Measurements from ENCODE around the gene FCHO2.

FCHO2 gene

DNA sequence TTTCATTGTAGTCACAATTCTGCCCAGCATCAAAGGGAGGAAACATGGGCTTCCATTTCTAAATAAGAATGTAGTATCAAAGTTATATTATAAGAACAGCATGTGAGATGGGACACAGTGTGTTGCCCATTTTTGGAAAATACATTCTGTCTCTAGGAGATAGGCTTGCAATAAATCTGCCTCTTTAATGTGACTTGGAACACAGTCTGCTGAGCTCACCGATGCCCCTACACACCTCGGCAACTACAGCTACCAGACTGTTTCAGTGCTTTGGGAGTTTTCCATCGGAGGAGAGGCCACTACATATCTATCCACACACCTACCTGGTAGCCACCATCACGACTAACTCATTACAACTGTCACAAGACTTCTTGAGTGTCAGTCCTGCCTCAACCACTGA lies 18.9 kb upstream of the FCHO2 start:
- Histone ChIP-seq H3K9me3 (ENCODE audit: insufficient read depth, low read length) (no peaks in the 10 kb centered on the region), H3K4me3 (ENCODE audit: insufficient read depth, low read length, poor library complexity, severe bottlenecking) (no peak overlapping the region), H3K79me2 (ENCODE audit: insufficient read depth, low read length) (no peaks in the 10 kb centered on the region), H4K20me1 (ENCODE audit: low read depth, low read length) (no peaks in the 10 kb centered on the region), H3K9ac (ENCODE audit: low read length) (no peak overlapping the region), H3K36me3 (ENCODE audit: low read length) (no peaks in the 10 kb centered on the region), H2AFZ (ENCODE audit: low read depth, low read length, severe bottlenecking) (no peak overlapping the region), H3K9me2 (replicated peaks; ENCODE audit: insufficient read depth, low read length) (no peaks in the 10 kb centered on the region), H3F3A (ENCODE audit: insufficient read depth) (no peaks in the 10 kb centered on the region), H3K27me3 (ENCODE audit: low read length) (no peaks in the 10 kb centered on the region), H3K4me2 (ENCODE audit: low read depth, low read length, poor library complexity, severe bottlenecking) (no peak overlapping the region), H3K27ac (ENCODE audit: low read depth, low read length) (no peak overlapping the region)
- TF ChIP-seq EZH2phosphoT487 (conservative IDR thresholded peaks at IDR 0.05; ENCODE audit: low read length), result no peak
- TF ChIP-seq, protein P1, sequence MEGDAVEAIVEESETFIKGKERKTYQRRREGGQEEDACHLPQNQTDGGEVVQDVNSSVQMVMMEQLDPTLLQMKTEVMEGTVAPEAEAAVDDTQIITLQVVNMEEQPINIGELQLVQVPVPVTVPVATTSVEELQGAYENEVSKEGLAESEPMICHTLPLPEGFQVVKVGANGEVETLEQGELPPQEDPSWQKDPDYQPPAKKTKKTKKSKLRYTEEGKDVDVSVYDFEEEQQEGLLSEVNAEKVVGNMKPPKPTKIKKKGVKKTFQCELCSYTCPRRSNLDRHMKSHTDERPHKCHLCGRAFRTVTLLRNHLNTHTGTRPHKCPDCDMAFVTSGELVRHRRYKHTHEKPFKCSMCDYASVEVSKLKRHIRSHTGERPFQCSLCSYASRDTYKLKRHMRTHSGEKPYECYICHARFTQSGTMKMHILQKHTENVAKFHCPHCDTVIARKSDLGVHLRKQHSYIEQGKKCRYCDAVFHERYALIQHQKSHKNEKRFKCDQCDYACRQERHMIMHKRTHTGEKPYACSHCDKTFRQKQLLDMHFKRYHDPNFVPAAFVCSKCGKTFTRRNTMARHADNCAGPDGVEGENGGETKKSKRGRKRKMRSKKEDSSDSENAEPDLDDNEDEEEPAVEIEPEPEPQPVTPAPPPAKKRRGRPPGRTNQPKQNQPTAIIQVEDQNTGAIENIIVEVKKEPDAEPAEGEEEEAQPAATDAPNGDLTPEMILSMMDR (IDR thresholded peaks at IDR 0.05; ENCODE audit: insufficient read depth, low read length, poor library complexity, severe bottlenecking), result no peak

GRCh38 chr5:72937517-72938061 lies 18.3 kb upstream of the FCHO2 start:
- H2AFZ ChIP-seq (ENCODE audit: low read depth, low read length, severe bottlenecking), result no peak overlapping the region
- H3K9ac ChIP-seq (ENCODE audit: low read length), result no peak overlapping the region
- no peaks in the 10 kb centered on the region for H4K20me1 ChIP-seq (ENCODE audit: low read depth, low read length)
- H3K27me3 ChIP-seq (ENCODE audit: low read length), result no peaks in the 10 kb centered on the region
- no peaks in the 10 kb centered on the region for H3K9me2 ChIP-seq (replicated peaks; ENCODE audit: insufficient read depth, low read length)
- no peak overlapping the region for H3K4me2 ChIP-seq (ENCODE audit: low read depth, low read length, poor library complexity, severe bottlenecking)
- no peaks in the 10 kb centered on the region for H3K9me3 ChIP-seq (ENCODE audit: insufficient read depth, low read length)
- H3K79me2 ChIP-seq (ENCODE audit: insufficient read depth, low read length), result no peaks in the 10 kb centered on the region
- H3F3A ChIP-seq (ENCODE audit: insufficient read depth), result no peaks in the 10 kb centered on the region
- TF ChIP-seq EZH2phosphoT487 (conservative IDR thresholded peaks at IDR 0.05; ENCODE audit: low read length), result no peak
- TF ChIP-seq, protein P1 (IDR thresholded peaks at IDR 0.05; ENCODE audit: insufficient read depth, low read length, poor library complexity, severe bottlenecking), result no peak
- no peaks in the 10 kb centered on the region for H3K36me3 ChIP-seq (ENCODE audit: low read length)
- H3K27ac ChIP-seq (ENCODE audit: low read depth, low read length), result no peak overlapping the region
- H3K4me3 ChIP-seq (ENCODE audit: insufficient read depth, low read length, poor library complexity, severe bottlenecking), result no peak overlapping the region

DNA sequence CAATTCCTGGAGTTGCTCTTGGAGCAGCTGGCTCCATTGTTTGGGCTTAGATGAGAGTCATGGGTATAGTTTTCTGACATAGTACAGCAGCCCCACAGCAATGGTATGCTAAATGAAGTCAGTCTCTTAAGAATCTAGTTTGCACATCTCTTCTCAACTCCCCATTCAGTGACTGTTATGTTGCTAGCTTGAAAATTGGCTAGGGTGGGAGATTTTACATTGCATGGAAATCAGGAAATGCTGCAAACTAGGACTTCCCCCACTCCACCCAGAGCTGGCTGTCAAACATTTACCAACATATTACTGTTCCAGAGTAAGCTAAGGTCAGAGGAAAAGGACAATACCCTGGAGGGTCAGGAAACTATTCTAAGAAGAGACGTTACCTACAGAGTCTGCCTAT lies 17.6 kb upstream of the FCHO2 start:
- TF ChIP-seq, protein P1 (IDR thresholded peaks at IDR 0.05; ENCODE audit: insufficient read depth, low read length, poor library complexity, severe bottlenecking), result no peak
- no peak for TF ChIP-seq EZH2phosphoT487 (conservative IDR thresholded peaks at IDR 0.05; ENCODE audit: low read length)
- Histone ChIP-seq H3K9me3 (ENCODE audit: insufficient read depth, low read length) (no peaks in the 10 kb centered on the region), H4K20me1 (ENCODE audit: low read depth, low read length) (no peaks in the 10 kb centered on the region), H3K9me2 (replicated peaks; ENCODE audit: insufficient read depth, low read length) (no peaks in the 10 kb centered on the region), H3F3A (ENCODE audit: insufficient read depth) (no peaks in the 10 kb centered on the region), H3K27me3 (ENCODE audit: low read length) (no peaks in the 10 kb centered on the region), H3K9ac (ENCODE audit: low read length) (no peak overlapping the region), H3K36me3 (ENCODE audit: low read length) (no peaks in the 10 kb centered on the region), H3K27ac (ENCODE audit: low read depth, low read length) (no peak overlapping the region), H3K79me2 (ENCODE audit: insufficient read depth, low read length) (no peaks in the 10 kb centered on the region), H3K4me3 (ENCODE audit: insufficient read depth, low read length, poor library complexity, severe bottlenecking) (no peak overlapping the region), H3K4me2 (ENCODE audit: low read depth, low read length, poor library complexity, severe bottlenecking) (no peak overlapping the region), H2AFZ (ENCODE audit: low read depth, low read length, severe bottlenecking) (no peak overlapping the region)

Measured in SU-DHL-6 (cell line).